SK-N-MC (cell line): ENCODE results near the gene MGMT.

Experiments
- DNase-seq: peaks from one replicate; pipeline ENCODE4 v3.0.0-alpha.2; 2011; ENCODE audit warnings: low read depth, low spot score
- H3K27ac ChIP-seq: fragments of 200-600 bp; sonication (generic); 2 replicates; pipeline ENCODE4 v1.5.1; 2016; ENCODE audit warnings: mixed run types
- H3K36me3 ChIP-seq: fragments of 200-600 bp; sonication (generic); 2 replicates; pipeline ENCODE4 v1.6.1; 2017; ENCODE audit warnings: antibody characterized with exemption, low read length, mixed read lengths; ENCODE audit not compliant: insufficient read depth
- H3K4me3 ChIP-seq: fragments of 200-600 bp; sonication (generic); 2 replicates; pipeline ENCODE4 v1.5.1; 2016
- H3K9ac ChIP-seq: fragments of 200-600 bp; sonication (generic); 2 replicates; pipeline ENCODE4 v1.8.0; 2017; ENCODE audit warnings: mixed run types, mixed read lengths; ENCODE audit not compliant: insufficient read length
- H3K9me3 ChIP-seq: fragments of 200-600 bp; sonication (generic); 2 replicates; pipeline ENCODE4 v1.6.1; 2017; ENCODE audit warnings: low read depth, mild to moderate bottlenecking, antibody characterized with exemption, low read length, moderate library complexity, mixed read lengths
- EZH2 ChIP-seq: fragments of 200-600 bp; sonication (generic); IDR thresholded peaks from one replicate; pipeline ENCODE4 v1.6.1; 2017; ENCODE audit warnings: antibody characterized with exemption
- FOXP2 ChIP-seq: optimal IDR thresholded peaks from 2 replicates; pipeline ENCODE3; 2011; ENCODE audit warnings: mild to moderate bottlenecking, moderate library complexity; ENCODE audit not compliant: insufficient read depth; ENCODE audit errors: extremely low read length, control extremely low read depth
- POLR2AphosphoS5 ChIP-seq: IDR thresholded peaks from 2 replicates; pipeline ENCODE4 v1.6.1; 2012; ENCODE audit warnings: mild to moderate bottlenecking, low read depth, low read length, borderline replicate concordance

Gene MGMT

DNA sequence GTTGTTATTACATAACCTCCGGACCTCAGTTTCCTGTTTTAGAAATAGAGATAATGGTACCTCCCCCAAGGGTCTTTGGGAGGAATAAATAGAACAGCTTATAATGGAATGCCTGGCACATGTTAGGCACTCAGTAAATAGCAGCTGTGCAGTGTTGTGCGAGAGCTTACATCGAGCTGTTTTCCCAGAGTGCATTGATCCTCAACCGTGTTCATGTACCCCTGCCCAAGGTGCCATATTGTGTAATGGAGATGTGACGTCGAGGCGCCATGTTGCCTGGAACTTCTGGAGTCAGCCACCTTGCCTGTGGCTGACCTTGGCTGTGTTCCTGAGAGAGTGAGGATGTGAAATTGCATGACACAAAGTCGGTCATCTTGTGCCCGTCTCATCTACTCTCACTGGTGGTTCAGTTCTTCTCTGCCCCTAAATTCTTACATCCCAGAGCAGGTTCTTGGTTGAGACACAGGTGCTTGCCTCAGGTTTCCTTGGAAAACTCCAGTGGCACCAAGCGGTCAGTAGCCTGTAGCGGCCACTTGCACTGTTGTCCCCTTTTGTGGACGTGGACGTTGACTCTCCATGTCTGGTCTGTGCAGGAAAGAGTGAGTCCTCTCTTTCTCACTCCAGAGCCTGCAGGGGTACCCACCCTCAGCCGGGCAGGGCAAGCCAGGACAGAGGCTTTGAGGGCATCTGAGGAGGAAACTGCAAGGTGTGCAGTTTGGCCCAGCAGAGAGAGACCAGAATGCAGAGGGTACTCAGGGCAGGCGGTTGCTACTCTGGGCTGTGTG lies 230.6 kb downstream of the MGMT start:
- H3K4me3 ChIP-seq, result no peak overlapping the region
- DNase-seq, result no peak
- no peaks in the 10 kb centered on the region for H3K9me3 ChIP-seq
- H3K36me3 ChIP-seq, result no peaks in the 10 kb centered on the region
- TF ChIP-seq FOXP2 (no peak), EZH2 (no peak), POLR2AphosphoS5 (no peak)
- no peak overlapping the region for H3K9ac ChIP-seq
- no peak overlapping the region for H3K27ac ChIP-seq

- TF ChIP-seq FOXP2, result no peak
- no peak overlapping the region for H3K4me3 ChIP-seq
- H3K9ac ChIP-seq, result no peak overlapping the region
- no peak overlapping the region for H3K27ac ChIP-seq
- no peaks in the 10 kb centered on the region for H3K36me3 ChIP-seq
- H3K9me3 ChIP-seq, result no peaks in the 10 kb centered on the region
- no peak for DNase-seq
Measured at GRCh38 chr10:129699722-129700340, 232.8 kb downstream of the MGMT start.

- Histone ChIP-seq H3K27ac (no peak overlapping the region), H3K36me3 (no peaks in the 10 kb centered on the region), H3K9ac (no peak overlapping the region), H3K9me3 (no peaks in the 10 kb centered on the region), H3K4me3 (no peak overlapping the region)
- DNase-seq, result no peak
- TF ChIP-seq EZH2 (no peak), FOXP2 (no peak)
Measured at GRCh38 chr10:129702605-129703004, 235.6 kb downstream of the MGMT start.

DNA sequence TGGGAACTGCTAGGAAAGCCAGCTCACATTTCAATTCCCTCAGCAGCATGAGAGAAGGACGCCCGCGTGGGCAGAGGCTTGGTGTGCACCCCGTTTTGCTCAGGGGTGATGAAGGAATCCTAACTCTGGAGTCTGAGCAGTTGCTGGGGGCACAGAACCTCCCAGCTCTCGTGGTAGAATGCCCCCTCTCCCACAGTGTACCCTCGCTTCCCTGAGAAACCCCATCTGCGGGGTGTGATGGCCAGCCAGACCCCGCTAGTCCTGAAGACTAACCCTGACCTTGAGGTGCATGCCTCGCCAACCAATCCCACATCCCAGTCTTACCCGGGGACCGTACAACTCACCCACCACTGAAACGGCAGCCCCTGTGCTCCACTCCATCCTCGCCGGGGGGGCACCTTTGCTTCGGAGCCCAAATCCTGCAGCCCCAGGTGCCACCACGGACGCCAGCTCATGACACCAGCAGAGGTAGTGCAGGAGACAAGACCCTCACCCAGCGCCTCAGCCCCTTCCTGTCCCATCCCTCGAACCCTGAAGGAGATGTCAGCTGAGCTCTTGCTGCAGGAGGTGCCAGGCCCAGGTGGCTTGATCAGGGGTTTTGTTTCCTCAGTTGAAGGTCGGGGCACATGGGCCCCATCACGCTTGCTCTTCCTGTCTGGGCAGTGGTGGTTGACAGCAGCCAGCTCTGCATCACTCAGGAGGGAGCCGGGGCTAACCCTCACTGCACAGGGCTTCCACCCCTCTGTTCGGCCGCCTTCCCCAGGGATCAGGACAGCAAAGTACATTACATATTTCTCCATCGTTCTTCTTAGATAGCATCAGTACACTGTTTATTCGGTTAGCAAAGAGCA lies 236.5 kb downstream of the MGMT start:
- H3K27ac ChIP-seq, result no peak overlapping the region
- no peak for TF ChIP-seq EZH2
- no peak for TF ChIP-seq FOXP2
- H3K4me3 ChIP-seq, result no peak overlapping the region
- H3K36me3 ChIP-seq, result no peaks in the 10 kb centered on the region
- no peak overlapping the region for H3K9ac ChIP-seq
- DNase-seq, result no peak
- H3K9me3 ChIP-seq, result no peaks in the 10 kb centered on the region

DNA sequence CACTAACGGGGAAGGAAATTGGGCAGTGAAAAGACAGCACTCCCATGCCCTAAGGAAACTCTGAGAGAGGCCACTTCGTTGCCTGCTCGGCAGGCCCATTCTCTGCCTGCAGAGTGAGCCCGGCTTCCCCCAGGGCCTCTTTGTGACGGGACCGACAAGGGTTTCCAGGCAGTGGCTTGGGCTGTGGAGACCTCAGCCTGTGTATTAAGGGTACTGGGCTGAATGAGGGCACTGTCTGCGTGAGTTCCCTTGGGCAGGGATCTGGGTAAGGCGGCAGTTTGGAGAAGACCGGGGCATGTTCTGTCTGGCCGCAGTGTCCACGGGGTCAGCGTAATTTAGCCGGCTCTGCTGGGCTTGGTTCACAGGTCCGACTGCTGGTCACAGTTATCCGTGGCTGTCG lies 237.2 kb downstream of the MGMT start:
- Histone ChIP-seq H3K36me3 (no peaks in the 10 kb centered on the region), H3K27ac (no peak overlapping the region), H3K9me3 (no peaks in the 10 kb centered on the region), H3K4me3 (no peak overlapping the region), H3K9ac (no peak overlapping the region)
- no peak for DNase-seq
- no peak for TF ChIP-seq EZH2
- no peak for TF ChIP-seq POLR2AphosphoS5
- TF ChIP-seq FOXP2, result no peak

DNA sequence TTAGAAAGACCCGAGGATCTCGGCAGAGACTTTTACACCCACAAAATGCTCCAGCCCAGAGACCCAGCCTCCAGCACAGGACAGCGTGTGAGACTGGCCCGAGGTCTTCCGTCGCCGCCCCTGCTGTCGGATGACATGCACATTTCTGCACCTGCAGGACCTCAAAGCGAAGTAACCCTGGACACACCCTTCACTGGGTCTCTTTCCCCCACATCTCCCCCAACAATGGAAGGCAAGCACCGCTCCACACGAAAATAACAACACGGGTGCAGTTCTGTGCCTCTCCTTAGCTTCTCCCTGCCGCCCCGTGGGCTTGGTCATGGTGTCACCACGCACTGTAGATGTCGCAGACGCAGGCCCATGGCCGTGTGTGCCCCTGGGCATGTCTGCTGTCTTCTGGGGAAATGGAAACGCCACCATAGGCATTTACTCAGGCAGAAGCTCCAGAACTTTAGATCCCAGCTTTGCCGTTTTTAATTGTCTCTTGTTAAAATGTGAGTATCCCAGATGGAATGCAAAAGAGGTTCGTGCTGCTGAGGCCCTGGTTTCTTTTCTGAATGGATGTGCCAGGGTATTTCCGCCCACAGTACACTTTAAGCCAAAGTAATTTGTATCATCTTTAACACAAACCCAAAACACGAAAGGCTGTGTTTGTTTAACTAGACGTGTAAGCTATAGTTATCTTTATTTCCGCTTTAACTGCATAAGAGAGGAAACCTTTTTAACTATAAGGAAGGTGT lies 237.9 kb downstream of the MGMT start:
- DNase-seq, result no peak
- H3K36me3 ChIP-seq, result no peaks in the 10 kb centered on the region
- TF ChIP-seq POLR2AphosphoS5 (no peak), FOXP2 (no peak), EZH2 (no peak)
- H3K9ac ChIP-seq, result no peak overlapping the region
- H3K9me3 ChIP-seq, result no peaks in the 10 kb centered on the region
- no peak overlapping the region for H3K4me3 ChIP-seq
- no peak overlapping the region for H3K27ac ChIP-seq

DNA sequence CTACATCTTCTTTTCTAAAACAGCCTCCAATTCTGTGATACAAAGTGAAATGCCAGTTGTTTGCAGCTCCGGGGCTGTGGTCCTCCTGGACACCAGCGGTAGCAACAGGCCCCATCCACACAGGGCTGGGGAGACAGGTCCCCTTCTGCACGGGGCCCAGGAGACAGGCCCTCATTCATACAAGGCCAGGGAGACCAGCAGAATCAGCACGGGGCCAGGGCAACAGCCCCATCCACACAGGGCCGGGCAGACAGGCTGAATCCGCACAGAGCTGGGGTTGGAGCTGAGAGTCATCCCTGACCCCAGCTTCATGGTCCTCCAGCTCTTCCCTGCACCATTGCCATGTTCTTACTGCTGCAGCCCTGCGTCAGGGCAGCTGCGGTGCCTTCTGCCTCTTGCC lies 238.6 kb downstream of the MGMT start:
- no peak overlapping the region for H3K27ac ChIP-seq
- no peak overlapping the region for H3K4me3 ChIP-seq
- no peaks in the 10 kb centered on the region for H3K9me3 ChIP-seq
- DNase-seq, result no peak
- no peaks in the 10 kb centered on the region for H3K36me3 ChIP-seq
- TF ChIP-seq POLR2AphosphoS5 (no peak), FOXP2 (no peak), EZH2 (no peak)
- H3K9ac ChIP-seq, result no peak overlapping the region

DNA sequence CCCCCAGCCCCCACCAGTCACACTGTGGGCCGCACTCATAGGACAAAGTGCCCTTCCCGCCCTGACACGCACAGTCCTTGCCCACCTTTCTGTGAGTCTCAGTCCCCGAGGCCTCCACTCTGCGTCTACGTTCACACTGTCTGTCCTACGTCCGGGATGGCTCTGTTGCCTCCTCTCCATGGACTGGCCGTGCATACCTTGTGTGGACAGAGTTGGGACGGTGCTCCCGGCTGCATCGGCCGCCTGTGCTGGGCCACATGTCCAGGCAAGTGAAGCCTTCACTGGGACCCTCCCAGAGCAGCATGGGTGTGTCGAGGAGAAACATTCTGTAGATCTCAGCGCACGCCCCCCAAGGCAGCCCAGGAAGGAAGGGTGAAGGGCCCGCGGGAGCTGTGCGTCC lies 239.0 kb downstream of the MGMT start:
- Histone ChIP-seq H3K9ac (no peak overlapping the region), H3K9me3 (no peaks in the 10 kb centered on the region), H3K4me3 (no peak overlapping the region), H3K27ac (no peak overlapping the region), H3K36me3 (no peaks in the 10 kb centered on the region)
- no peak for DNase-seq
- TF ChIP-seq EZH2, result no peak
- no peak for TF ChIP-seq POLR2AphosphoS5
- TF ChIP-seq FOXP2, result no peak
